Fibroblast of skin of right biceps (primary cell): Measurements from ENCODE around the gene ARHGAP45.

ENCODE experiments used
- DNase-seq: peaks from one replicate; pipeline ENCODE4 v3.0.0-alpha.2; 2013

Gene ARHGAP45

DNA sequence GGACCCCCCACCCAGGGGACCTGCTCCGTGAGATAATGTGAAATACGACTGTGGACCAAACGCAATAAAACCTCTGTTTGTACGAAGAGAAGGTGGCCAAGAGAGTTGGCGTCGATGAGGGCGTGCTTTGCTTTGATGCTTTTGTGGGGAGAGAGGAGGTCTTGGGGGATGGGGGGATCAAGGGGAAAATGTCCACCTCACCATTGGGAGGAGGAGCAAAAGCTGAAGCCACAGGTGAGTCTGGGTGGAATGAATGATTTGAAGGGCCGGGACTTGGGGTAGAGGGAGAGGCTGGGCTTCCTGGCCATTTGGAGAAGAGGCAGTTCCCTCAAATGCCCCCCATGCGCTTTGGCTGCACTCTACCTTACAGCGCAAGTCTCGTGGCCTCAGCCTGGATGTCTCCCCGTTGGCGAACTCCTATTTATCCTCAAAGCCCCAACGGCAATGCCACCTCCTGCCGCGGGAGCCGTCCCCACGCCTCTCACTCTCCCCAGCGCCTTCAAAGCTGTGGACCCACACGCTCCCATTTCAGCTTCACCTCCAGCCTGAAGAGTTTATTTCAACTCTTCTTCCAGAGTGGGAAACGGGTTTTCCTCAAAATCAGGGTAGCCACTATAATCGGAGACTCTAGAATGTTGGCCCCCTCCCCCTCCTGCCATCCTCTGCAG is 27.9 kb upstream of the ARHGAP45 start:
- peak; percentile 54 for DNase-seq

DNA sequence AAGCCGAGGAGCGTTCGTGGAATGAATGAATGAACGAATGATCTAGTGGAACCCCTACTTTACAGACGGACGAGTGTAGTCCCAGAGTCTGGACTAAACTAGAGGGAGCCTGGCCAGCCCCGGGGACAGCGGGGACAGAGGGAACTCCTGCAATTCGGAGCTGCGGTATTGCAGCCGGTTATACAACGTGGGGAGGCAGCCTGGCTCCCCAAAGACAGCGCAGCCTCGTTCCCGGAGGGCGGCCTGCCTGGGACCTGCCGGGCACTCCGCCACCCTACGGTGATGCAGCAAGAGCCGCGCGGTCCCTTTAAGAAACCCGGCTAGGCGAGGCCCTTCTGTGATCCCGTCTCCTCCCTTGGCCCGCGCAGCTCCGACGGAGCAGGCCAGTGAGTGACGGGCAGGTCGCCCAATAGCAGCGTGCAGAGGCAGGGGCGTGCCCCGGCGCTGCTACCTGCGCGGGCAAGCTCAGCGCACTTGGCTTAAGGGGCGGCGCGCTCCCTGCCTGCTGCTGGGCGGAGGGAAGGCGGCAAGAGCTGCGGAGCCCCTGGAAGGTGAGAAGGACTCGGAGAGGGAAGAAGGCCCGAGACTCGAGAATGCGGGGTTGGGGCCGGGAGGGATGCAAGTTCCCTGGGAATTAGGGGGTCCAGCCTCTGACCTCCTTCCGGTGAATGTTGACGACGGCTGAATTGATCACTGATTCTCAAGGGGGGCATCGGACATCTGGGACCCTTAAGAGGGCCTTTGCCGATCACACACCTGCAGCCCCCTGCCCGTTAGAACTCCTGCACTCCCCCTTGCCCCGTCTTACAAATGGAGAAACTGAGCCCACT is 27.1 kb upstream of the ARHGAP45 start, which contains the start of gene ABCA7:
TSS of gene ABCA7 (plus strand) at position 462 of the 830 bp plus-strand sequence. CDS start 1,255 bp downstream, outside the sequence.
- DNase-seq, result peak; percentile 98

DNA sequence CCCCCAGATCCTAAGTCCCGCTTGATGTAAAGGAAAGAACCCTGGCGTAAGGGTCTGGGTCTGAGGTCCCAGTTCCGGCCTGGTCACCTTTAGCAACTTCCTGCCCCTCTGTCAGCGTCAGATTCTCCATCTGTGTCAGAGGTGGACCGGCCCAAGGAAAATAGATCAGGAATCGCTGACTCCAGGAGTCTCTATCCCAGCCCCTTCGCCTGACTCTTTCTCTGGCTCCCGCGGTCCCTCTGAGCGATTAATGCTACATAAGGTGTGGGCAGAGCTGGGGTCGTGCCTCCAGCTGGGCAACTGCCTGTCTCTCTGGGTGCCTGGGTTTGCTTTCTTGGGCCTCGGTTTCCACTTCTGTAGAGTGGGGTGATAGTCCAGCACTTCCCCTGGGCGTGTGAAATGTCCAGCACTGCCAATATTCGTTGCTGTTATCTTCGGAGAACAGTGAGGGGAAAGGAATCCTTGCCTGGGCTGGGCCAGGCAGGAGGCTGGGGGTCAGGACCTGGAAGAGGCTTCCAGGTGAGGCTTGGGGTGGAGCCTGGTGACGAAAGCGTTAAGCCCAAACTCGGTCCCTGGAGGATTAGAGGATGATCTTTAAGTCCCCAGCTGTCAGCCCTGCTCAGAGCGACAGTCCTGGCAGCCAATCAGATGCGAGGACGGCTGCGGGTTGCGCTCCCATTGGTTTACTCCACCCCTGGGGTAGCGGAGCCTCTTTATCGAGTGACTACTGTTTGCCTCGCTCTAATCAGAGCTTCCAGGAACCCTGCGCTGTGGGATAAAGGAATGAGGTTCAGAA is 26.3 kb upstream of the ARHGAP45 start:
- DNase-seq, result peak; percentile 96

DNA sequence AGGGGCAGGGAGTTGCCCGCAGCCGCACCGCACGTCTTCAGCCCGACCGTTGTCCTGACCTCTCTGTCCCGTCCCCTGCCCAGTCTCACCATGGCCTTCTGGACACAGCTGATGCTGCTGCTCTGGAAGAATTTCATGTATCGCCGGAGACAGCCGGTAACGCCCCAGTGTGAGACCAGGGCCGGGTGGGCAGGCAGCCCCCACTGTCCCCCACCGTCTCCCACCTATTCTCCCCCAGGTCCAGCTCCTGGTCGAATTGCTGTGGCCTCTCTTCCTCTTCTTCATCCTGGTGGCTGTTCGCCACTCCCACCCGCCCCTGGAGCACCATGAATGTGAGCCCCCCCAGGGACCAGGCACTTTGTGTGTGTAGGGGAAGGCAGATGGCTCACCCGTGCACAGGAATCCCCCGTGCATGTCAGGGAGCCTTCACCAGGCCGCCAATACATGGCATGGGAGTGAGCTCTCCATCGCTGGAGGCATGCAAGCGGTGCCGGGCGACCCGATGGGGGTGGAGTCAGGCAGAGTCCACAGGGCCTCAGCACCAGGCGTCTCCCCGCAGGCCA is 25.6 kb upstream of the ARHGAP45 start:
- DNase-seq, result no peak

DNA sequence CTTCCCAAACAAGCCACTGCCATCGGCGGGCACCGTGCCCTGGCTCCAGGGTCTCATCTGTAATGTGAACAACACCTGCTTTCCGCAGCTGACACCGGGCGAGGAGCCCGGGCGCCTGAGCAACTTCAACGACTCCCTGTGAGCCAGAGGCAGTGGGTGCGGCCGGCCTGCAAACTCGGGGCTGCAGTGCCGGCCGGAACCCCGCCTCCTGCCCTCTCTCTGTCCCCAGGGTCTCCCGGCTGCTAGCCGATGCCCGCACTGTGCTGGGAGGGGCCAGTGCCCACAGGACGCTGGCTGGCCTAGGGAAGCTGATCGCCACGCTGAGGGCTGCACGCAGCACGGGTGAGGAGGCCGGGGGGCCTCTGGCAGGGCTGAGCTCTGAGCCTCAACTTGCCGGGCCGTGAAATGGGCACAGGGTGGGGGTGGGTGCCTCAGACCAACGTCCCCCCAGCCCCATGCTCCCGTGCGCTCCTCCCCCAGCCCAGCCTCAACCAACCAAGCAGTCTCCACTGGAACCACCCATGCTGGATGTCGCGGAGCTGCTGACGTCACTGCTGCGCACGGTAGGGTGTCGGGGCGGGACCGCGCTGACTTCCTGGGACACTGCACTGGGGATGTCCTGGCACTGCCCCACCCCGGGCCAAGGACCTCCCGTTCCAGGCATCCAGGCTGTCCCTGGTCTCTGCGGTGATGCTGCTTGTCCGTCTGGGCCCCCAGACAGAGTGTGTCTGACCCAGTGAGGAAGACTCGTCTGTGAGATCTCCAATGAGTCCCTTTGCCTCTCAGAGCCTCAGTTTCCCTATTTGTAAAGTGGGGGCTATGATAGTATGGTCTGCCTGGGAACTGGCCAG is 24.9 kb upstream of the ARHGAP45 start:
- no peak for DNase-seq

DNA sequence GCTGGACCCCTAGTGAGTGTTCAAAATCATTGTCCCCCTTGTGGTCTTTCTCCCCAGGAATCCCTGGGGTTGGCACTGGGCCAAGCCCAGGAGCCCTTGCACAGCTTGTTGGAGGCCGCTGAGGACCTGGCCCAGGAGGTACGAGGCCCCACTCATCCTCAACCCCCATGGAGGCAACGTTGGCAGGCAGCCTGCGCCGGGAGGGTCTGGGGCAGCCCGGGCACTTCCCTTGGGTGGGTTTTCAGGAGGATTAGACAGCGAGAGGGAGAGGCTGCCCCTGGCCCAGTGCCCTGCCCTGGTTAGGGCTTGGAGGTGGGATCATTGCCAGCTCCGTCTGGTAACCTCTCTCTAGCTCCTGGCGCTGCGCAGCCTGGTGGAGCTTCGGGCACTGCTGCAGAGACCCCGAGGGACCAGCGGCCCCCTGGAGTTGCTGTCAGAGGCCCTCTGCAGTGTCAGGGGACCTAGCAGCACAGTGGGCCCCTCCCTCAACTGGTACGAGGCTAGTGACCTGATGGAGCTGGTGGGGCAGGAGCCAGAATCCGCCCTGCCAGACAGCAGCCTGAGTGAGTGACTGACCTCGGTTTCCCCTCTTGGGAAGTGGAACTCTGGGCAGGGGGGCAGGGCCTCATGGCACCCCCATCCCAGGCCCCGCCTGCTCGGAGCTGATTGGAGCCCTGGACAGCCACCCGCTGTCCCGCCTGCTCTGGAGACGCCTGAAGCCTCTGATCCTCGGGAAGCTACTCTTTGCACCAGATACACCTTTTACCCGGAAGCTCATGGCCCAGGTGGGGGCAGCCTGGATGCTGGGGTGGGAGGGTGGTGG is 24.1 kb upstream of the ARHGAP45 start:
- no peak for DNase-seq

DNA sequence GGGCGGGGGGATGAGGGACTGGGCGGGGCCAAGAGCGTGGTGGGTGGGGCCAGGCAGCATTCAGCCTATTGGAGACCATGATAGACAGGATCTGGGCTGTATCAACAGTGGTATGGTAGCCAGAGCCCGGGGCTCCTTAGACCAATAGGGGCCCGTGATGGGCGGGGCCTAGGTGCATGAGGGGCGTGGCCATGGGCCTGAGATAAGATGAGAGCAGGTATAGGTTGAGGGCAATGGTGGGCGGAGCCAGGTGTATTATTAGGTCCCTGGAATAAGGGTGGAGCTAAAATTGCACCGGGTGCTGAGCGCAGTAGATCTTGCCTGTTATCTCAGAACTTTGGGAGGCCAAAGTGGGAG is 21.7 kb upstream of the ARHGAP45 start:
- no peak for DNase-seq

DNA sequence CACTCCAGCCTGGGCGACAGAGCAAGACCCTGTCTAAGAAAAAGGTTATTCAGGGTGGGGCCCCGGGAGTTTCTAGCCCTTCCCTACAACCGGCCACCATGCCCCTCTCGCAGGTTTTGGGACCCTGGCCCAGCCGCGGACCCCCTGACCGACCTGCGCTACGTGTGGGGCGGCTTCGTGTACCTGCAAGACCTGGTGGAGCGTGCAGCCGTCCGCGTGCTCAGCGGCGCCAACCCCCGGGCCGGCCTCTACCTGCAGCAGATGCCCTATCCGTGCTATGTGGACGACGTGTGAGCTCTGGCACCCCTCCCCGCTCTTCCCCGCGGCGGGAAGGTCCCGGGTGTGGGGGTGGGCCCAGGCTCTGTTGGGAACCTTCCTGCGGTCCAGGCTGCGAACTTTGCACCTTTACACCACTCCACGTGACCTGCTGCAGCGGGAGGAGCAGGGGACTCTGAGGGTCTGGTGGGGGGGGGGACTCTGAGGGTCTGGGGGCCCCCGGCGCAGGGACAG is 20.8 kb upstream of the ARHGAP45 start:
- no peak for DNase-seq

DNA sequence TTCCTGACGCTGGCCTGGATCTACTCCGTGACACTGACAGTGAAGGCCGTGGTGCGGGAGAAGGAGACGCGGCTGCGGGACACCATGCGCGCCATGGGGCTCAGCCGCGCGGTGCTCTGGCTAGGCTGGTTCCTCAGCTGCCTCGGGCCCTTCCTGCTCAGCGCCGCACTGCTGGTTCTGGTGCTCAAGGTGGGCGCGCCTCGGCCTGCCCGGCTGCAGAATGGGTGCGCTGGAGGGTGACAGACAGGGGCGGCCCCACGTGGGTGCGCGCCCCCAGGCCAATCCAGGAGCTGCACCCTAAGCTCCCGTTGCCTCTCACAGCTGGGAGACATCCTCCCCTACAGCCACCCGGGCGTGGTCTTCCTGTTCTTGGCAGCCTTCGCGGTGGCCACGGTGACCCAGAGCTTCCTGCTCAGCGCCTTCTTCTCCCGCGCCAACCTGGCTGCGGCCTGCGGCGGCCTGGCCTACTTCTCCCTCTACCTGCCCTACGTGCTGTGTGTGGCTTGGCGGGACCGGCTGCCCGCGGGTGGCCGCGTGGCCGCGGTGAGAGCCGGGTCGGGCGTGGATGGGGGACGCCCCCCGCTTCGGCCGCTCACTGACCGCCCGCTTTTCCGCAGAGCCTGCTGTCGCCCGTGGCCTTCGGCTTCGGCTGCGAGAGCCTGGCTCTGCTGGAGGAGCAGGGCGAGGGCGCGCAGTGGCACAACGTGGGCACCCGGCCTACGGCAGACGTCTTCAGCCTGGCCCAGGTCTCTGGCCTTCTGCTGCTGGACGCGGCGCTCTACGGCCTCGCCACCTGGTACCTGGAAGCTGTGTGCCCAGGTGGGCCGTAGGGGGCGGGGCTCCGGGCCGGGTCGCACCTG is 19.9 kb upstream of the ARHGAP45 start:
- no peak for DNase-seq

DNA sequence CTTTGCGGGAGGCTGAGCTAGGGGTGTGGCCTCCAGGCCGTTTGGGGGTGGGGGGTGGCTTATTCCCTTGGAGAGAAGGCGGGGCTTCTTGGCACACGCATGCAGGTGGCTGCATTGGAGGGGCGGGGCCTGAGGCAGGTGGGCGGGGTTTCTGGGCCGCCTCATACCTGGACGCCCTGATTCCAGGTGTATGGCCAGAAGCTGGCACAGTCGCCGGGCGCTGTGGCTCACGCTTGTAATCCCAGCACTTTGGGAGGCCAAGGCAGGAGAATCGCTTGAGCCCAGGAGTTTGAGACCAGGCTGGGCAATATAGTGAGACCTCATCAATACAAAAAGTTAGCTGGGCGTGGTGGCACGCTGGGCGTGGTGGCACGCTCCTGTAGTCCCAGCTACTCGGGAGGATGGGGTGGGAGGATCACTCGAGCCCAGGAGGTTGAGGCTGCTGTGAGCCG is 19.2 kb upstream of the ARHGAP45 start:
- DNase-seq, result no peak

DNA sequence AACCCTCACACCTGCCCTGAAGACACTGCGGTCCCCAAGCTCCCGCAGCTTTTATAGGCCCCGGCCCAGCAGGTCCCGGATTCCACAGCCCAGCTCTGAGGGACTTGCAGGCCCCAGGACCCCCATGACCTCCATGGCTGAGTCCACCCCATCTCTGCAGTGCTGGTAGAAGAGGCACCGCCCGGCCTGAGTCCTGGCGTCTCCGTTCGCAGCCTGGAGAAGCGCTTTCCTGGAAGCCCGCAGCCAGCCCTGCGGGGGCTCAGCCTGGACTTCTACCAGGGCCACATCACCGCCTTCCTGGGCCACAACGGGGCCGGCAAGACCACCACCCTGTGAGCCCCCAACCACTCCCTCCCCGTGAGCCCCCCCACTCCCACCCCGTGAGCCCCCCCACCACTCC is 17.9 kb upstream of the ARHGAP45 start:
- no peak for DNase-seq

DNA sequence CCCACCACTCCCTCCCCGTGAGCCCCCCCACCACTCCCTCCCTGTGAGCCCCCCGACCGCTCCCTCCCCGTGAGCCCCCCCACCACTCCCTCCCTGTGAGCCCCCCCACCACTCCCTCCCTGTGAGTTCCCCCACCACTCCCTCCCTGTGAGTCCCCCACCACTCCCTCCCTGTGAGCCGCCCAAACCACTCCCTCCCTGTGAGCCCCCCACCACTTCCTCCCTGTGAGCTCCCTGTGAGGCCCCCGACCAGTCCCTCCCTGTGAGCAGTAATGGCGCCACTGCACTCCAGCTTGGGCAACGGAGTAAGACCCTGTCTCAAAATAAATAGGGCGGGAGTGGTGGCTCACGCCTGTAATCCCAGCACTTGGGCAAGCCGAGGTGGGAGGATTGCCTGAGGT is 17.2 kb upstream of the ARHGAP45 start:
- DNase-seq, result no peak

DNA sequence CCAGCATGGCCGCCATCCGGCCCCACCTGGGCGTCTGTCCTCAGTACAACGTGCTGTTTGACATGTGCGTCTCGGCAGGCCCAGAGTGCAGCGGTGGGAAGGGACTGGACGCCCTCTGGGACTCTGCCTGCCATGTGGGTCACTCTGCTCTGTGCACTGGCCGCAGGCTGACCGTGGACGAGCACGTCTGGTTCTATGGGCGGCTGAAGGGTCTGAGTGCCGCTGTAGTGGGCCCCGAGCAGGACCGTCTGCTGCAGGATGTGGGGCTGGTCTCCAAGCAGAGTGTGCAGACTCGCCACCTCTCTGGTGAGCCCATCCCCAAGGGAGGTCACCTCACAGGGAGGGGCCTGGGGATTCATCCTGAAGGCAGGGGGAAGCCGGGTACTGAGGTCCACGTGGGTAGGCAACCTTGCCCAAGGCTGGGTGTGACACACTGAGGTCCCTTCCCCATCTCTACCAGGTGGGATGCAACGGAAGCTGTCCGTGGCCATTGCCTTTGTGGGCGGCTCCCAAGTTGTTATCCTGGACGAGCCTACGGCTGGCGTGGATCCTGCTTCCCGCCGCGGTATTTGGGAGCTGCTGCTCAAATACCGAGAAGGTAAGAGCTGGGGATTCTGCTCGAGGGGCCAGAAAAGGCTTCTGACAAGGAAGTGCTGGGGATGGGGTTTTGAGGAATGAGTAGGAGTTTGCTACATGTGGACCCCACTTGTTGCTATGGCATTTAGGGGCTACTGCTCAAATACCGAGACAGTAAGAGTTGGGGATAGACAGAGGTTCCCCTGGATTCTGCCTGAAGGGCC is 15.8 kb upstream of the ARHGAP45 start:
- DNase-seq, result no peak

DNA sequence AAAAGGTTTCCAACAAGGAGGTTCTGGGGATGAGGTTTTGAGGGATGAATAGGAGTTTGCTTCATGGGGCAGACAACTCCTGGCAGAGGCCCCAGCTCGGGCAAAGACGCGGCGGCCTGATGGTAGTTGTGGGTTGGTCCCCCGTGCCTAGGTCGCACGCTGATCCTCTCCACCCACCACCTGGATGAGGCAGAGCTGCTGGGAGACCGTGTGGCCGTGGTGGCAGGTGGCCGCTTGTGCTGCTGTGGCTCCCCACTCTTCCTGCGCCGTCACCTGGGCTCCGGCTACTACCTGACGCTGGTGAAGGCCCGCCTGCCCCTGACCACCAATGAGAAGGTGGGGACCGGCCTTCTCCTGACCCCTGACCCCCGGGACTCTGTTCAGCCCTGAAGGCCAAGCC is 15.2 kb upstream of the ARHGAP45 start:
- no peak for DNase-seq

DNA sequence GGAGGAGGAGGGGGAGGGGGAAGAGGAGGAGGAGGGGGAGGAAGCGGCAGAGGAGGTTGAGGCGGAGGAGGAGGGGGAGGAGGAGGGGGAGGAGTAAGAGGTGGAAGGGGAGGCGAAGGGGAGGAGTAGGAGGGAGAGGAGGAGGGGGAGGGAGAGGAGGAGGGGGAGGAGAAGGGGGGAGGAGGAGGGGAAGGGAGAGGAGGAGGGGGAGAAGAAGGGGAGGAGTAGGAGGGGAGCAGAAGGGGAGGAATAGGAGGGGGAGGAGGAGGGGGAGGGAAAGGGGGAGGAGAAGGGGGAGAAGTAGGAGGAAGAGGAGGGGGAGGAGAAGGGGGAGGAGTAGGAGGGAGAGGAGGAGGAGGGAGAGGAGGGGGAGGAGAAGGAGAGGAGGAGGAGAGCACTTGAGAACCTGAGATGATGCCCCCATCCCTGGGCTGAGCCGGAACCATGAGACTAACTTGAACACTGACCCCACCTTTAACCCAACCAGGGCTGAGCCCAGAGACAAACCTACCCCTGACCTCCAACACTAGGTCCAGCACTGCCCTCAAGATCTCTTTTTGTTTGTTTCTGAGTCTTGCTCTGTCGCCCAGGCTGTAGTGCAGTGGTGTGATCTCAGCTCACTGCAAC is 14.5 kb upstream of the ARHGAP45 start:
- DNase-seq, result no peak

DNA sequence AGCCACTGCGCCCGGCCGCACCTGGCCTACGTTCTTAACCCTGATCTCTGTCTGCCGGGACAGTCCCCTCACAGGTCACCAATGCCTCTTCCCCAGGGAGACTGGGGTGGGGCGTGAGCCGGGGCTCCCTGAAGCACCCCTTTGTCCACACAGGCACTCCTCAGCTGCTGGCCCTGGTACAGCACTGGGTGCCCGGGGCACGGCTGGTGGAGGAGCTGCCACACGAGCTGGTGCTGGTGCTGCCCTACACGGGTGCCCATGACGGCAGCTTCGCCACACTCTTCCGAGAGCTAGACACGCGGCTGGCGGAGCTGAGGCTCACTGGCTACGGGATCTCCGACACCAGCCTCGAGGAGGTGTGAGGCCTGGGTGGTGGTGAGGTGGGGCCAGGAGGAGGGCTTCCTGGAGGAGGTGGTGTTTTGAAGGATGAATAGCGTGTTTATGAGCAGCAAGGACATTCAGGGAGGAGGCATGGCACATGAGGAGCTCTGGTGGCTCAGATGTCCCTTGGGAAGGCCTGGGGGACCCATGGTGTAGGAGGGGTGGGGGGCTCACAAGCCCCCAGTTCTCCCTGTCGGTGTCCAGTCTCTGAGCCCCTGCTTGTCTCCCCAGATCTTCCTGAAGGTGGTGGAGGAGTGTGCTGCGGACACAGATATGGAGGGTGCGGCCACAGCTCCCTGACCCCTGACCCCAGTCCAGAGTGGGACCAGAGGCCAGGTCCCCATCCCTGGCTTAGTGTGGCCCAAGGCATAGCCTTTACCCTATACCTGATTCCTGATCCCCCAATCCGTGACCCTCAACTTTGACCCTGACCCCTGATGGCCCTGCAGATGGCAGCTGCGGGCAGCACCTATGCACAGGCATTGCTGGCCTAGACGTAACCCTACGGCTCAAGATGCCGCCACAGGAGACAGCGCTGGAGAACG is 13.5 kb upstream of the ARHGAP45 start:
- DNase-seq, result no peak
